ENCODE results near the gene RNASE8. TPM values are rescaled to one million over a fixed set of nuclear protein-coding genes. Genes with fewer than 3 reads are reported as not detected.
"Not testable (repeated sequence)": the region's sequence is repeated elsewhere in the genome, so short reads cannot be mapped to it uniquely, and the experiment has no call there.

Gene RNASE8
- not detected in 2 replicates for total RNA-seq (2014; rRNA removed; shearing (Covaris generic))

DNA sequence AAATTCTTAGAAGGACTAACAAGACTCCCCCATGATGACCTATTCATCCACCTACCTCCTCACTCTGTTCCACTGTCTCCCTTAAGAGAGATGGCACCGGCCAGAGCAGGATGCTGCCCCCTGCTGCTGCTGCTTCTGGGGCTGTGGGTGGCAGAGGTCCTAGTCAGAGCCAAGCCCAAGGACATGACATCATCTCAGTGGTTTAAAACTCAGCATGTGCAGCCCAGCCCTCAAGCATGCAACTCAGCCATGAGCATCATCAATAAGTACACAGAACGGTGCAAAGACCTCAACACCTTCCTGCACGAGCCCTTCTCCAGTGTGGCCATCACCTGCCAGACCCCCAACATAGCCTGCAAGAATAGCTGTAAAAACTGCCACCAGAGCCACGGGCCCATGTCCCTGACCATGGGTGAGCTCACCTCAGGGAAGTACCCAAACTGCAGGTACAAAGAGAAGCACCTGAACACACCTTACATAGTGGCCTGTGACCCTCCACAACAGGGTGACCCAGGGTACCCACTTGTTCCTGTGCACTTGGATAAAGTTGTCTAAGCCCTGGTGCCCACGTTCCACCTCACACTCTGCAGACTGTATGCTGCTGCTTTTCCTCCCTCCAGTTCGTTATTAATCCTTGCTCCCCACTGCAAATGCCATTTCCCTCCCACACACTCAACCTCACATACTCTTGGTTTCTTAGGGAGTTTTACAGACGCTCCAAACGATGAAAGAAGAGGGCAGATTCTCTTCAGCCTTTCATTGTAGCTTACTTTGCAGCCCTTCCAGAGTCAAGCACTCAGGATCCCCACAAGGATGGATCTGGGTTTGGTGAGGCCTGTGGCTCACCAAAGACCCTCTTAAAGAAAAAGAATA lies at the start of gene RNASE8:
Gene RNASE8 (plus strand): TSS at position 20 of the 873 bp plus-strand sequence. CDS start 71 bp downstream, at position 91.
- DNase-seq (ENCODE audit: low spot score) = no peak

DNA sequence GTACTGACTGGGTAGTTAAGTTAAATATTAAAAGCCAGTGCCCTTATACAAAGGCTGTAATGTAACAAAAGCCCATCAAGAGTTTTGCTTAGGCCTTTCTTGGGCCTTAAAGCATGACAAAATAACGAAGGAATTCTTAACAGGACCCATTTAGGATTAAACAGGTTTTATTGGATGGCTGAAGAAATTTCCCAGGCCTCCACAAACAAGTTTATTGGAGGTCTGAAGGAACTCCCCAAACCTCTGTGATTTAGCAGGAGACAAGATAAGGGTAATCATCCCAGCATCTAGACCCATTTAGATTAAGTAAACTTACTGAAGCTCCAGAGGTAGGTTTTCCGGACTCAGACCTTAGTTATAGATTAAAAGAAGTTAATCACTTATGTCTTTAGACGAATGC lies 47.9 kb upstream of the RNASE8 start:
- DNase-seq (ENCODE audit: low spot score) = not testable (repeated sequence)

GRCh38 chr14:21011136-21011535 lies 46.5 kb upstream of the RNASE8 start:
- DNase-seq (ENCODE audit: low spot score) = no peak

- DNase-seq (ENCODE audit: low spot score) = peak; percentile 65
Observed at GRCh38 chr14:21014761-21015190, 42.8 kb upstream of the RNASE8 start.

GRCh38 chr14:21015312-21015711 lies 42.3 kb upstream of the RNASE8 start:
- no peak for DNase-seq (ENCODE audit: low spot score)

DNA sequence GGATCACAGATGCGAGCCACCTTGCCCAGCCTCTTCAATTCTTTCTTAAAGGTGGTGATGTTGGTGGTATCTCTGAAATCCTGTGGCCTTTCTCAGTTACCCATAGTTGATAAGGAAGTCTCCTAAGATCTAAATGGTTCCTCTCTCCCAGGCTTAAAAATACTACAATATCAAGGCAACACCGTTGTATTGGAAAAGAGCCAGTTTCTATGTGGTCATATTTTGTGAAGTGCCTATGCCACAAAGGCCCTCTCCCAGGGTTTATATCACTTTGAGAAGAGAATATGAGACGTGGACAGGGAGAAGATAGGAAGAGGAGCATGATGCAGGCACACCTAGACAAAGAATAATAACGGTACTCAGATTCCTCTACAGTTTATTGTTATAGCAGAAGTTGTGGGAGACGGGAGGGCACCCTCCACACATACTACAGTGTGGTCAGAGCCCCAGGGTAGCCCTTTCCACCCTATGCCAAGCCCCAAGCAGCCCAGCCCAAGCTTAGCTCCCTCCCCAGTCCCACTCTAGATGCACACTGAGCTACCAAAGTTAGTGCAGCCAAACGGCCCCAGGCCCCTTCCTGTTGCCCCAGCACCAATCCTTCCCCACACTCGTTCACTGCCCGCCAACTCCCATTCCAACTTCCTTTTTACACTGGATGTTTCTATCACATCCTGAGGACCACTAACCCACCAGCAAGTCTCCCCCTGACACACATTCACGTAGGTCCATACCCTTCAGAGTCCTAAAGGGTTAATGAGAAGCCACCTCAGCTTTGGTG lies 41.0 kb upstream of the RNASE8 start:
- DNase-seq (ENCODE audit: low spot score) = no peak

GRCh38 chr14:21017528-21018245 lies 39.9 kb upstream of the RNASE8 start:
- no peak for DNase-seq (ENCODE audit: low spot score)

DNA sequence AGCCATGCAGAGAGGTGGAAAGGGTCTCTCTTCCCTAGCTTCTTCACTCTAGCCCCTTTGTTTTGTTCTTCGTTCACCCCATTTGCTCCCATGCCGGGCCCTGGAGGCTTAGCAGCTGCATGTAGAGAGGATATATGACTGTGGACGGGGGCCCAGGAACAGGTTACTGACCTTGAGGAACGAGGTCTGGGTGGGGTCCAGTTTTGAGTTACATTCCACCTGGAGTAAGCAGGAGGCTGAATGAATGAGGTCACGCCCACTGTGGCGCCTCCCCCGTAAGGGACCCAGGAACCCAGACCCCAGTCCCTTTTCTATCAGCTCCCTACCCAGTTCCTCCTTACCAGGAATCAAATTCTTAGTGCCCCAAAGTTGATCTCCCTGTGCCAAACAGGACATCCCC lies 39.3 kb upstream of the RNASE8 start:
- DNase-seq (ENCODE audit: low spot score) = no peak

GRCh38 chr14:21018781-21019180 lies 38.8 kb upstream of the RNASE8 start:
- DNase-seq (ENCODE audit: low spot score) = no peak

DNA sequence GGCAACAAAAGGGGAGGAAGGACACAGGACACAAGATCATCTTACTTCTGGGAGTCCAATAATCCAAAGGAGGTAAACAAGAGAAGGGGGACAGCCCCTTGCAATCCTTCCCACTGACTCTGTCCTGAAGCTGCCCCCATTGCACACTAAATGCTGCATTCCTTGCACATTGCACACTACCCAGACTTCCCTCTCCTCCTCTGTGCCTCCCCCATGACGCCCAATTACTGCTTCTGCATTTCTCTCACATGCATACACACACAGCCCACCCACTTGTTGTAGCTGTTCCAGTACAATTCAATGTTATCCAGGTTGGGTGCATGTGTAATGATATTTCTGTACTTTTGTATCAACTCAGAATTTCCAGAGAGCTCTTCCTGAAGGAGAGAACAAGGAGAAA lies 38.3 kb upstream of the RNASE8 start:
- no peak for DNase-seq (ENCODE audit: low spot score)

DNA sequence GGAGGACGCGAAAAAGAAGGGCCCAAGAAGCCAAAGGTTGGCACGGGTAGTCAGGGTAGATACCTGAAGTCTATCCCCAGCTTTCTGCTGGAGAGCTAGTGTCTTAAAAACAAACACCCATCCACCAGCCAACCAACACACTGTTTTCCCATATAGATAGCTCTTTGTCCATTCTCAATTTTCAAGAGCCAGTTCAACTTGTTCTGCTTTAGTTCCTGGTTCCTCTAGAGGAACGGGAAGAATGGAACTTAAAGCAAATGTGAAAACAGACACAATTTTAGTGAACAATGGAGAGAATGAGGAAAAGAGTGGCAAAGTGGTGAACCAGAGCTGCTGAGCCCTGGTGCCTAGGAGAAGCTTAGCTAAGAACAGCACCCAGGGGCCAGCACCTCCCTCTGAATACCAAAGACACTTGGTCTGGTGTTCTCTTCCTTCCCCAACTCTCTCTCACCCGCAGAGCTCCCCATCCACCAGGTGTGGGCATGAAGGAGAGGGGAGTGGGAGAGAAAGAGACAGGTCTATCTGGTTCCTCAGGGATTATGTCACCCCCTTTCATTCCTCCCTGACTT lies 36.6 kb upstream of the RNASE8 start:
- no peak for DNase-seq (ENCODE audit: low spot score)

- DNase-seq (ENCODE audit: low spot score) = no peak
Observed at GRCh38 chr14:21022686-21023085, 34.9 kb upstream of the RNASE8 start.

DNA sequence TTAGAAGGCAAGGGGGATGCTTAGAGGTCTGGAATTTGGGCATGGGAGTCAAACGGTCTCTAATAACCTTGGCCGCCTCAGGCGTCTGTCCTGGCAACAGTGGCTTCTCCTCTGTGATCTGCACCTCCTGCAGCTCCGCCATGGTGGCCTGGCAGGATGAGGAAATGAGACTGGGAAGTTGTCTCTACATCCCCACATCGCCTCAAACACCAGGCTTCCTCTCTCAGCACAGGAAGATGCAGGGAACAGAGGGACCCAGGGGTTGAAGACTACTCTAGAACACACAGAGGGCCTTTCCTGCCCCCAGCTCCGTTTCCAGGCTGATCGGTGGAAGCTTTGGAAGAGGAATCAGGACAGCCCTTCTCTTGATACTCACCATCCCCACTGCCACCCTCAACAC lies 34.4 kb upstream of the RNASE8 start:
- no peak for DNase-seq (ENCODE audit: low spot score)

DNA sequence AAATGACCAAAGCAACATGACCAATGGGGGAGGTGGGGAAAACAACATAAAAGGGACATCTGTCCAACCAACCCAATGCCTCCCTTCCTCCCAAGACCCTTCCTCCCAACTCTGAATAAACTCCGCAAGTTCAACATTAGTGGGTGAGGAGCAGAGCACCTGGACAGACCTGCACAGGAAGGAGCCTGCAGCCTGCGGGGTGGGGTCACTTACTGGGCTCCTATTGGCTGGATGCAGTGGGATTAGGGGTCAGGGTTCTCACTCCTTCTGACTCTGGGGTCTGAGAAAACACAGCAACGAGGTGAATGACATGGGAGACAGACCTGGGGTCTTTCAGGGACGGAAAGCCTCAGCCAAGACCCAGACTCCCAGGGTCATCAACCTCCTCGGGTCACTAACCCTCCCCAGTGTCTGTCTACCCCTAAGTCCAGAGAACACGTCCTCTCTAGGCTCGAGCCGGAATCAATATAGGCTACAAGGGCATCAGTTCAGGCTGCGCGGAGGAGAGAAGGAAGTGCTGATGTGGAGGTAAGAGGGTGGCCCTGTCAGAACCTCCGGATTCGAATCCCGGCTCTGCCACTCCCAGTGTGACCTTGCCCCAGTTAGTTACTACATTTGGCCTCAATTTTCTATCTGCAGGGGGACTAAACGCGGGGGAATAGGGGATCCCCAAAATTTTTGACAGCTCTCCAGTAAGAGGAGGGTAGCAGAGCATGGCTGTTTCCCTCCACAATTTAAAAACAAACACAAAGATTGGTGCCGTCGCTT lies 33.6 kb upstream of the RNASE8 start:
- DNase-seq (ENCODE audit: low spot score) = no peak

DNA sequence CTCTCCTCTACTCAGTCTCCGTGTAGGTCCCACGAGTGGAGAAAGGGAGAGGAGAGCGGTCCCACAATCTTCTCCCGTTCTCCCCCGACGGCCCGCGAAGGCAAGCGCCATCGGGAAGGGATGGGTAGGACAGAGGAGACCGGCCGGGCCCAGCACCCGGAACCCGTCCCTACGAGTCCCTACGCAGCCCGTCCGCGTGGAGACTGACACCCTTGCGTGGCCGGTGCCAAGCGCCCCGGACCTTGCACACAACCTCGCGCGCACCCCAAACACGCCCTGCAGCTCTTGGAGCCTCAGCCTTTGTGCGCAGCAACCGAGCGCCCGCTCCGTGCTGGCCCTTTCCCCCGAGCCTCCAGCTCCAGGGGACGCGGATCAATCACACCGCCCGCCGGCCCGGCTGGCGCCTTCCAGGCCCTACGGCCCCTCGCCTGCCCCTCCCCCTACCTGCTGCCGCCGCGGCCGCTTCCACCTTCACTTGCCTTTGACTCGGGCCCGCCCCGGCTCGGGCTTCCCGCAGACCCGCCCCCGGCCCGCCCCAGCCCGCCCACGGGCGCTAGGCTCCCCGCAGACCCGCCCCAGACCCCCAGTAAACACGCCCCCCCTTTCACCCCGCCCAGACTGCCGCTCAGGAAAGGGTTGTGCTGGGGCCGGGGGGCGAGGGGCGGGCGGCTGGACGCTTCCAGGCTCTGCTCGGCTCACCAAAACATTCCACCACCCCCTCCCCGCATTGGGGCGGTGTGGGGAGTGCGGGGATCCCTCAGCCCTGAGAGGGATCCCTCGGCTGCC lies 32.8 kb upstream of the RNASE8 start, which contains the start of gene NDRG2:
Gene NDRG2 (minus strand): TSS at position 477 of the 786 bp plus-strand sequence. CDS start 1,746 bp downstream, outside the sequence.
- DNase-seq (ENCODE audit: low spot score) = no peak

DNA sequence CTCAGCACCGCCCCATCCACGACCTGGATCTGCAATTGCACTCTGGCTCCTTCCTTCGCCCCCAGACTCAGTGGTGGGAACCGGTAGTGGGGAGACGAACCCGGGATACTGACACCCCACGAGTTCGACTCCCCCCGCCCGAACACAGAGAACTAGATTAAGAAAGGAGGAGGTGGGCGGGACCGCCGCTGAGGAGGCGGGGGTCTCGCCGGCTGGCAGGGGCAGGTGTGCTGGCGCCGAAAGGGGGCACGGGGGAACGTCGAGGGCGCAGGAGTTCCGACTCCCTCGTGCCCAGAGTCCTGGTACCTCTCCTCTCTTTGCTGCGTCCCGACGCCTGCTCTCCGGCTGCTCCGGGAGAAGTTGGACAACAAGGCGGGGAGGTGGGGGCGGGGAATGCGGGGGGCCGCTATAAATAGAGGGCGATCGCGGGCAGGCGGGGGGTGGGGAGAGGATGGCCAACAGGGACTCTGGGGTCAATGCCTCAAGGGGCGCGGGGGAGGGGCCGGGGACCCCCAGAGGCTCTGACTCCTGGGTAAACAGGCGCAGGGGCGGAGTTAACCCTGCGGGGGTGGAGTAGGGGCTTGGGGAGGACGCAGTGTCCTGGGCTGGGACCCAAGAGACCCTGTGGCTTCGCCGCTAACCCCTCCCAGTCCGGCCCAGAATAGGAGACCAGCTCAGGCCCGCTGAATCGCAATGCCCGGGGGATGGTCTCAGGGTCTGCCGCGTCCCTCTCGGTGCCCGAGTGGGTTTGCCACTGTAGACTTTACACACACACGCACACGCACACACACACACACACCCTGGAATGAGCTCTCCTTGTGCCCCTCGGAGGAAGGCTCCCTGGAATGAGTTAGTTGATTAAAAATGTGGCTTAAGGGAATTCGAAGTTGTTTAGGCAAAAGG lies 32.0 kb upstream of the RNASE8 start:
- DNase-seq (ENCODE audit: low spot score) = no peak

DNA sequence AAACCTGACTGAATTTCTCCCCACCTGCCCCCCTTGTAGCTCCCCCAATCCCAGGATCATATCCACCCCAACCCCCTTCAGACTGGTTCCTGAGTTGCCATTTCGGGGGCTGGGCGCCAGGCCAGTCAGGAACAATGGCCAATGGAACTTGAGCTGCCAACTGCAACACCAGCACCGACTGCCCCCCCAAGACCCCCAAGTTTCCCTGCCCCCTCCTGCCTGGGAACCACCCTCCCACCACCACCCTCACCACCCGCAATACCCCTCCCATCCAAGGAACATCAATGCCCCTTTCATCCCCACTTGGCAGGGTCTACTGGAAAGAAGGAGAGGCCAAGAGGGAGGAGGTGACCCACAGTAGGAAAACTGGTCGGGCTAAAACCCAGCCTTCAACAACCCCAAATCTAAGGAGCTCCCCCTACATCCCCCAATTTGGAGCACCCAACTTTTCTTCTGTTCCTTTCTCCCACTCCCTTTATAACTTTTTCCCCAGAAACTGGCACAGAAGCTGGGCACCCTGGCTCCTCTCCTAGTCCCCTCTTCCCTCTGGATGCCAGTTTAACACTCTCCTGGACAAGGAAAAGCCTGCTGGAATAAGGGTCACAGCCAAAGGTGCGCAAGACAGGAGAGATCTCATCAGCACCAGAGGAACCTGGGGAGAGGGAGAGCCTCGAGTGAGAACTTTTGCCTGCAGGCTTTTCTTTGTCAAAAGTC lies 31.2 kb upstream of the RNASE8 start:
- DNase-seq (ENCODE audit: low spot score) = no peak

DNA sequence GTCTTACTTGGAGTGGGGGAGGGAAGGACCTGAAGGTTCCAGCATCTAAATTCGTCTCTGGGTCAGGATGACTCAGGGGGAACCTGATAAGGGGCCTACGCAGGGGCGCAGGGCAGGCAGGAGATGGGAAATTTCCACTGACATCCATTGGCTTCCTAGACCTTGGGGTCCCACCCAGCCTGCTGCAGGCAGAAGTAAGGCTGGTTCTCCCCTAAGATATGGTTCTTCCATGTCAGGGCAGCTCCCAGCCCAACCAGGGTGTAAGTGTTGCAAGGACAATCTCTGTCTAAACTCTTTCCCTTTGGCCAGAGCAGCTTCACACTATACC lies 30.7 kb upstream of the RNASE8 start:
- DNase-seq (ENCODE audit: low spot score) = no peak

DNA sequence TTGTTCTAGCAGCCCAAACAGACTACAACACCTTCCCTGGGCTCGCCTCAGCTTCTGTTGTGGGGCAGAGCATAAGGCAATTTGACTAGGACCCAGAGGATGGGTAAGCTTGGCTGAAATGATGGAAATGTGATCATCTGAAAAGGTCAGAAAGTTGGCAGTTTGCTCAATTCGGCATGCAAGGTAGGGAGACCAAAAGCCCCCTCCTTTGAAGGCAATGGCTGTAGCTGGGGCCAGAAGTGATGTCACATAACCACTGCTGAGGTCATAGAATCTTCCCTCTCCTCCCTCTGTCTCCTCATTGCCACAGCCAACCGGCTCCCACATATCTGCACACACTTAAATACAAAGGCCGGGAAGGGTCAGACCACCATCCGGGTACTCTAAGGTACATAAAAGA lies 27.7 kb upstream of the RNASE8 start, which contains the start of gene TPPP2:
Gene TPPP2 (plus strand): TSS at position 301 of the 400 bp plus-strand sequence. CDS start 365 bp downstream, outside the sequence.
- no peak for DNase-seq (ENCODE audit: low spot score)
